Adrenal gland (tissue), 5 donors: ENCODE measurements around the gene SNX30.

Experiments
- POLR2A ChIP-seq, 2 donors: fragments of 450-650 bp; IDR thresholded peaks; one replicate each; pipeline ENCODE4 v1.6.1; 2017; ENCODE audit warnings: antibody characterized with exemption in 2 of 2, mild to moderate bottlenecking in 2 of 2, moderate library complexity in 1 of 2
- TF ChIP-seq, protein P1 (sequence below), 6 experiments: fragments of 450-650 bp in 4 of 6; fragments of 200-600 bp in 2 of 6; sonication (generic) in 1 of 6; IDR thresholded peaks; 1 replicate in 5 of 6; 2 replicates in 1 of 6; pipeline versions ENCODE4 v1.5.1 to v1.8.0; 2016 to 2021; ENCODE audit warnings: antibody characterized with exemption in 6 of 6, mild to moderate bottlenecking in 2 of 6, moderate library complexity in 1 of 6
- donor health status: DM: no; HTN: no; CAD: no.

DNA sequence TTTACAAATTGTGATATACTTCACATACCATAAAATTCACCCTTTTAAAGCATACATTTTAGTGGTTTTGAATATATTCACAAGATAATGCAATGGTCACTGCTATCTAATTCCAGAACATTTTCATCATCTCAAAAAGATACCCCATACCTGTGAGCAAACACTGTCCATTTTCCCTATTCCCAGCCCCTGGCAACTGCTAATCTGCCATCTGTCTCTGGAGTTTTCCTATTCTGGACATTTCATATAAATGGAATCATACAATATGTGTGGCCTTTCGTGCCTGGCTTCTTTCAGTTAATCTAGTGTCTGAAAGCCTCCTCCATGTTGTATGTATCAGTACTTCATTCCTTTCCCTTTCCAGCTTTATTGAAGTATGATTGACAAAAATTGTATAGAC lies 14.7 kb downstream of the SNX30 start:
- no peak for TF ChIP-seq POLR2A (IDR thresholded peaks at IDR 0.05)
- TF ChIP-seq, protein P1, sequence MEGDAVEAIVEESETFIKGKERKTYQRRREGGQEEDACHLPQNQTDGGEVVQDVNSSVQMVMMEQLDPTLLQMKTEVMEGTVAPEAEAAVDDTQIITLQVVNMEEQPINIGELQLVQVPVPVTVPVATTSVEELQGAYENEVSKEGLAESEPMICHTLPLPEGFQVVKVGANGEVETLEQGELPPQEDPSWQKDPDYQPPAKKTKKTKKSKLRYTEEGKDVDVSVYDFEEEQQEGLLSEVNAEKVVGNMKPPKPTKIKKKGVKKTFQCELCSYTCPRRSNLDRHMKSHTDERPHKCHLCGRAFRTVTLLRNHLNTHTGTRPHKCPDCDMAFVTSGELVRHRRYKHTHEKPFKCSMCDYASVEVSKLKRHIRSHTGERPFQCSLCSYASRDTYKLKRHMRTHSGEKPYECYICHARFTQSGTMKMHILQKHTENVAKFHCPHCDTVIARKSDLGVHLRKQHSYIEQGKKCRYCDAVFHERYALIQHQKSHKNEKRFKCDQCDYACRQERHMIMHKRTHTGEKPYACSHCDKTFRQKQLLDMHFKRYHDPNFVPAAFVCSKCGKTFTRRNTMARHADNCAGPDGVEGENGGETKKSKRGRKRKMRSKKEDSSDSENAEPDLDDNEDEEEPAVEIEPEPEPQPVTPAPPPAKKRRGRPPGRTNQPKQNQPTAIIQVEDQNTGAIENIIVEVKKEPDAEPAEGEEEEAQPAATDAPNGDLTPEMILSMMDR (IDR thresholded peaks at IDR 0.05), result no peak
